ENCODE results near the gene NFIA.
A peak's percentile ranks its signal among the peaks of the same experiment; 100 is the strongest.

The NFIA gene

GRCh38 chr1:61058483-61059245 is 23.7 kb upstream of the NFIA start (continued):
- no peak for TF ChIP-seq ZBTB11 (tag by site-specific recombination; conservative IDR thresholded peaks at IDR 0.05; ENCODE audit: low read depth)
- no peak for TF ChIP-seq YY2 (tag by site-specific recombination; IDR thresholded peaks at IDR 0.05)
- TF ChIP-seq ZFP3 (tag by site-specific recombination; IDR thresholded peaks at IDR 0.05; ENCODE audit: low read depth), result no peak
- no peak for TF ChIP-seq ZNF169 (tag by site-specific recombination; IDR thresholded peaks at IDR 0.05)
- TF ChIP-seq HOXC10 (CRISPR knock-in tag; IDR thresholded peaks at IDR 0.05), result no peak
- TF ChIP-seq ZNF248 (tag by site-specific recombination; IDR thresholded peaks at IDR 0.05), result no peak
- TF ChIP-seq ZNF132 (tag by site-specific recombination; IDR thresholded peaks at IDR 0.05; ENCODE audit: borderline replicate concordance), result no peak
- TF ChIP-seq SCRT1 (tag by site-specific recombination; IDR thresholded peaks at IDR 0.05; ENCODE audit: borderline replicate concordance), result no peak
- no peak for TF ChIP-seq AEBP2 (tag by site-specific recombination; IDR thresholded peaks at IDR 0.05; ENCODE audit: borderline replicate concordance)
- no peak for TF ChIP-seq ZNF623 (tag by site-specific recombination; IDR thresholded peaks at IDR 0.05)
- 0 out of 2 replicates have a peak, but pooled peaks have one; percentile 51 for TF ChIP-seq ZNF558 (tag by site-specific recombination; IDR thresholded peaks at IDR 0.05)
- TF ChIP-seq GFI1B (tag by site-specific recombination; IDR thresholded peaks at IDR 0.05), result no peak
- peak; percentile 98 for TF ChIP-seq ZNF664 (tag by site-specific recombination; IDR thresholded peaks at IDR 0.05)
- no peak for TF ChIP-seq ZBTB26 (tag by site-specific recombination; optimal IDR thresholded peaks at IDR 0.05)
- TF ChIP-seq REPIN1 (tag by site-specific recombination; IDR thresholded peaks at IDR 0.05; ENCODE audit: low read depth), result no peak
- no peak for TF ChIP-seq ZNF513 (tag by site-specific recombination; IDR thresholded peaks at IDR 0.05)
- TF ChIP-seq ZNF596 (tag by site-specific recombination; IDR thresholded peaks at IDR 0.05), result no peak
- TF ChIP-seq ZNF48 (tag by site-specific recombination; IDR thresholded peaks at IDR 0.05), result no peak
- no peak for TF ChIP-seq YY1 (tag by site-specific recombination; IDR thresholded peaks at IDR 0.05)
- TF ChIP-seq ZFP69B (tag by site-specific recombination; IDR thresholded peaks at IDR 0.05), result no peak
- no peak for TF ChIP-seq ZNF658 (tag by site-specific recombination; IDR thresholded peaks at IDR 0.05)
- peak; percentile 96 for TF ChIP-seq SP7 (tag by site-specific recombination; IDR thresholded peaks at IDR 0.05)
- TF ChIP-seq ZNF449 (tag by site-specific recombination; IDR thresholded peaks at IDR 0.05), result no peak
- TF ChIP-seq ZNF692 (tag by site-specific recombination; IDR thresholded peaks at IDR 0.05), result no peak
- no peak for TF ChIP-seq ZFHX2 (tag by site-specific recombination; conservative IDR thresholded peaks at IDR 0.05)
- no peak for TF ChIP-seq ZNF654 (tag by site-specific recombination; IDR thresholded peaks at IDR 0.05; ENCODE audit: low read depth)
- no peak for TF ChIP-seq ZBTB6 (tag by site-specific recombination; IDR thresholded peaks at IDR 0.05)

Measured in HEK293 (cell line).